ENCODE results near the gene CFAP99.

Gene CFAP99

GRCh38 chr4:2395584-2395983, 23.2 kb upstream of the CFAP99 start:
- DNase-seq (ENCODE audit: low read depth, low spot score): no peak
- Histone ChIP-seq H3K9ac (ENCODE audit: insufficient read length) (no peak overlapping the region), H3K36me3 (ENCODE audit: insufficient read depth, low read length) (no peaks in the 10 kb centered on the region), H3K27ac (no peak overlapping the region), H3K4me3 (no peak overlapping the region), H3K9me3 (ENCODE audit: low read depth, low read length) (no peaks in the 10 kb centered on the region)
- TF ChIP-seq EZH2 (IDR thresholded peaks at IDR 0.05) (no peak), FOXP2 (optimal IDR thresholded peaks at IDR 0.05; ENCODE audit: control extremely low read depth, extremely low read length, insufficient read depth) (no peak), POLR2AphosphoS5 (IDR thresholded peaks at IDR 0.05; ENCODE audit: borderline replicate concordance, low read depth, low read length) (no peak)

- H3K27ac ChIP-seq: no peak overlapping the region
- no peak overlapping the region for H3K9ac ChIP-seq (ENCODE audit: insufficient read length)
- no peak for DNase-seq (ENCODE audit: low read depth, low spot score)
- no peaks in the 10 kb centered on the region for H3K36me3 ChIP-seq (ENCODE audit: insufficient read depth, low read length)
- H3K9me3 ChIP-seq (ENCODE audit: low read depth, low read length): no peaks in the 10 kb centered on the region
- H3K4me3 ChIP-seq: no peak overlapping the region
- TF ChIP-seq POLR2AphosphoS5 (IDR thresholded peaks at IDR 0.05; ENCODE audit: borderline replicate concordance, low read depth, low read length): no peak
Measured at GRCh38 chr4:2396781-2397368, 21.9 kb upstream of the CFAP99 start.

GRCh38 chr4:2397596-2398379, 21.0 kb upstream of the CFAP99 start:
- no peaks in the 10 kb centered on the region for H3K9me3 ChIP-seq (ENCODE audit: low read depth, low read length)
- H3K27ac ChIP-seq: no peak overlapping the region
- no peak overlapping the region for H3K9ac ChIP-seq (ENCODE audit: insufficient read length)
- TF ChIP-seq POLR2AphosphoS5 (IDR thresholded peaks at IDR 0.05; ENCODE audit: borderline replicate concordance, low read depth, low read length): no peak
- no peak for TF ChIP-seq FOXP2 (optimal IDR thresholded peaks at IDR 0.05; ENCODE audit: control extremely low read depth, extremely low read length, insufficient read depth)
- no peak overlapping the region for H3K4me3 ChIP-seq
- no peak for DNase-seq (ENCODE audit: low read depth, low spot score)
- no peaks in the 10 kb centered on the region for H3K36me3 ChIP-seq (ENCODE audit: insufficient read depth, low read length)

GRCh38 chr4:2399216-2399615, 19.5 kb upstream of the CFAP99 start:
- H3K36me3 ChIP-seq (ENCODE audit: insufficient read depth, low read length): no peaks in the 10 kb centered on the region
- TF ChIP-seq FOXP2 (optimal IDR thresholded peaks at IDR 0.05; ENCODE audit: control extremely low read depth, extremely low read length, insufficient read depth): no peak
- no peak for TF ChIP-seq POLR2AphosphoS5 (IDR thresholded peaks at IDR 0.05; ENCODE audit: borderline replicate concordance, low read depth, low read length)
- TF ChIP-seq EZH2 (IDR thresholded peaks at IDR 0.05): no peak

GRCh38 chr4:2399631-2400190, 19.0 kb upstream of the CFAP99 start:
- TF ChIP-seq FOXP2 (optimal IDR thresholded peaks at IDR 0.05; ENCODE audit: control extremely low read depth, extremely low read length, insufficient read depth): no peak
- TF ChIP-seq POLR2AphosphoS5 (IDR thresholded peaks at IDR 0.05; ENCODE audit: borderline replicate concordance, low read depth, low read length): no peak
- TF ChIP-seq EZH2 (IDR thresholded peaks at IDR 0.05): no peak
- no peak overlapping the region for H3K4me3 ChIP-seq
- no peaks in the 10 kb centered on the region for H3K36me3 ChIP-seq (ENCODE audit: insufficient read depth, low read length)
- H3K27ac ChIP-seq: no peak overlapping the region
- H3K9me3 ChIP-seq (ENCODE audit: low read depth, low read length): no peaks in the 10 kb centered on the region
- H3K9ac ChIP-seq (ENCODE audit: insufficient read length): no peak overlapping the region
- no peak for DNase-seq (ENCODE audit: low read depth, low spot score)

More at GRCh38 chr4:2399216-2399615, 19.5 kb upstream of the CFAP99 start:
- no peak overlapping the region for H3K27ac ChIP-seq
- no peak overlapping the region for H3K9ac ChIP-seq (ENCODE audit: insufficient read length)
- H3K9me3 ChIP-seq (ENCODE audit: low read depth, low read length): no peaks in the 10 kb centered on the region
- no peak overlapping the region for H3K4me3 ChIP-seq
- DNase-seq (ENCODE audit: low read depth, low spot score): no peak

GRCh38 chr4:2400841-2401609, 17.7 kb upstream of the CFAP99 start:
- DNase-seq (ENCODE audit: low read depth, low spot score): no peak
- H3K4me3 ChIP-seq: no peak overlapping the region
- H3K27ac ChIP-seq: no peak overlapping the region
- H3K36me3 ChIP-seq (ENCODE audit: insufficient read depth, low read length): no peaks in the 10 kb centered on the region
- no peak overlapping the region for H3K9ac ChIP-seq (ENCODE audit: insufficient read length)
- no peaks in the 10 kb centered on the region for H3K9me3 ChIP-seq (ENCODE audit: low read depth, low read length)
- no peak for TF ChIP-seq POLR2AphosphoS5 (IDR thresholded peaks at IDR 0.05; ENCODE audit: borderline replicate concordance, low read depth, low read length)
- TF ChIP-seq EZH2 (IDR thresholded peaks at IDR 0.05): no peak
- TF ChIP-seq FOXP2 (optimal IDR thresholded peaks at IDR 0.05; ENCODE audit: control extremely low read depth, extremely low read length, insufficient read depth): no peak

GRCh38 chr4:2401610-2401983, 17.2 kb upstream of the CFAP99 start:
- no peak overlapping the region for H3K27ac ChIP-seq
- no peak for TF ChIP-seq FOXP2 (optimal IDR thresholded peaks at IDR 0.05; ENCODE audit: control extremely low read depth, extremely low read length, insufficient read depth)
- TF ChIP-seq EZH2 (IDR thresholded peaks at IDR 0.05): no peak
- TF ChIP-seq POLR2AphosphoS5 (IDR thresholded peaks at IDR 0.05; ENCODE audit: borderline replicate concordance, low read depth, low read length): no peak
- no peak overlapping the region for H3K9ac ChIP-seq (ENCODE audit: insufficient read length)
- H3K4me3 ChIP-seq: no peak overlapping the region
- no peak for DNase-seq (ENCODE audit: low read depth, low spot score)
- H3K9me3 ChIP-seq (ENCODE audit: low read depth, low read length): no peaks in the 10 kb centered on the region
- no peaks in the 10 kb centered on the region for H3K36me3 ChIP-seq (ENCODE audit: insufficient read depth, low read length)
